HepG2 (cell line): ENCODE measurements around the gene DCST2. TPM values are rescaled to one million over a fixed set of nuclear protein-coding genes. Genes with fewer than 3 reads are reported as not detected.

ENCODE experiments used
- ARNTL ChIP-seq: sonication (generic); formaldehyde crosslinking; IDR thresholded peaks from 2 replicates; pipeline ENCODE4 v1.4.0; 2020; ENCODE audit warnings: mild to moderate bottlenecking, missing genetic modification reagents
- BCL6 ChIP-seq: IDR thresholded peaks from 2 replicates; pipeline ENCODE4 v1.6.1; 2016; ENCODE audit warnings: missing genetic modification reagents, missing compliant biosample characterization
- CAMTA2 ChIP-seq: sonication (generic); formaldehyde crosslinking; IDR thresholded peaks from 2 replicates; pipeline ENCODE4 v1.4.0; 2020; ENCODE audit warnings: mild to moderate bottlenecking, missing genetic modification reagents, borderline replicate concordance
- CBFB ChIP-seq: sonication (generic); formaldehyde crosslinking; IDR thresholded peaks from 2 replicates; pipeline ENCODE4 v1.4.0; 2020; ENCODE audit warnings: missing genetic modification reagents
- HMG20A ChIP-seq: IDR thresholded peaks from 2 replicates; pipeline ENCODE4 v1.6.1; 2016; ENCODE audit warnings: borderline replicate concordance
- LCORL ChIP-seq, 2 experiments: fragments of 450-650 bp in 1 of 2; sonication (generic) in 1 of 2; formaldehyde crosslinking in 1 of 2; IDR thresholded peaks; 2 replicates each; pipeline versions ENCODE4 v1.5.0 to v1.6.1; 2017 to 2020; ENCODE audit warnings: antibody characterized with exemption in 1 of 2, missing genetic modification reagents in 1 of 2
- NCOR1 ChIP-seq: fragments of 200-600 bp; sonication (generic); IDR thresholded peaks from 2 replicates; pipeline ENCODE4 v1.7.0; 2017; ENCODE audit warnings: antibody characterized with exemption, low read length, borderline replicate concordance
- PHB2 ChIP-seq: fragments of 450-650 bp; IDR thresholded peaks from 2 replicates; pipeline ENCODE4 v1.6.1; 2018; ENCODE audit not compliant: partially characterized antibody
- SAP130 ChIP-seq: IDR thresholded peaks from 2 replicates; pipeline ENCODE4 v1.6.1; 2016; ENCODE audit warnings: low read depth
- THRA ChIP-seq: sonication (generic); formaldehyde crosslinking; IDR thresholded peaks from 2 replicates; pipeline ENCODE4 v1.4.0; 2020; ENCODE audit warnings: missing genetic modification reagents, borderline replicate concordance
- ZBTB44 ChIP-seq: sonication (generic); formaldehyde crosslinking; IDR thresholded peaks from 2 replicates; pipeline ENCODE4 v1.4.0; 2020; ENCODE audit warnings: missing genetic modification reagents
- ZNF614 ChIP-seq: IDR thresholded peaks from 2 replicates; pipeline ENCODE4 v1.6.1; 2018; ENCODE audit warnings: missing biosample characterization, missing genetic modification reagents, inconsistent platforms, borderline replicate concordance
- ZNF644 ChIP-seq: IDR thresholded peaks from 2 replicates; pipeline ENCODE4 v1.6.1; 2016; ENCODE audit warnings: low read depth
- ZNF781 ChIP-seq: sonication (generic); formaldehyde crosslinking; IDR thresholded peaks from 2 replicates; pipeline ENCODE4 v1.5.1; 2020; ENCODE audit warnings: borderline replicate concordance, mild to moderate bottlenecking, missing genetic modification reagents; ENCODE audit errors: not compliant biosample characterization
- ZSCAN25 ChIP-seq: sonication (generic); formaldehyde crosslinking; IDR thresholded peaks from 2 replicates; pipeline ENCODE4 v1.8.0; 2022; ENCODE audit warnings: mild to moderate bottlenecking, missing genetic modification reagents
- polyA plus RNA-seq, 8 experiments: library from polyadenylated mRNA; depleted of rRNA in 3 of 8; stranded (reverse) in 7 of 8; unstranded in 1 of 8; fragments of >200 nt; fragmentation: Illumina TruSeq in 4 of 8; extraction: Trizol in 4 of 8; gene quantifications; 2 replicates each; pipeline versions ENCODE4 v1.2.1 to v1.2.3, GENCODE V29; 2011 to 2016; ENCODE audit warnings: low read depth in 4 of 8, missing spikeins in 1 of 8, mixed read lengths in 1 of 8; ENCODE audit not compliant: insufficient read depth in 1 of 8
- total RNA-seq, 5 experiments: library from RNA; depleted of rRNA; stranded (reverse); fragments of >200 nt; fragmentation: Illumina TruSeq; extraction: Trizol; gene quantifications; 2 replicates each; pipeline ENCODE4 v1.2.3, GENCODE V29; 2016; ENCODE audit warnings: low read depth in 1 of 5
- TF ChIP-seq, protein P1 (sequence below): IDR thresholded peaks from 2 replicates; pipeline ENCODE4 v1.6.1; 2016; ENCODE audit warnings: missing biosample characterization, missing genetic modification reagents, low read depth
- TF ChIP-seq, protein P2 (sequence below): sonication (generic); formaldehyde crosslinking; IDR thresholded peaks from 2 replicates; pipeline ENCODE4 v1.9.0; 2021; ENCODE audit warnings: missing genetic modification reagents, borderline replicate concordance
- TF ChIP-seq, protein P3 (sequence below): sonication (generic); formaldehyde crosslinking; conservative IDR thresholded peaks from 2 replicates; pipeline ENCODE4 v1.8.0; 2022; ENCODE audit warnings: mild to moderate bottlenecking, moderate library complexity, missing genetic modification reagents
- TF ChIP-seq, protein P4 (sequence below): sonication (generic); formaldehyde crosslinking; IDR thresholded peaks from 2 replicates; pipeline ENCODE4 v1.5.1; 2020; ENCODE audit warnings: missing genetic modification reagents, mild to moderate bottlenecking, borderline replicate concordance

Gene DCST2
- total and polyA plus RNA-seq, 2 of the 13 experiments (the other 11 are each of a cell fraction or from before 2014, with no cell fraction given): 0.74 TPM; not detected in 1

DNA sequence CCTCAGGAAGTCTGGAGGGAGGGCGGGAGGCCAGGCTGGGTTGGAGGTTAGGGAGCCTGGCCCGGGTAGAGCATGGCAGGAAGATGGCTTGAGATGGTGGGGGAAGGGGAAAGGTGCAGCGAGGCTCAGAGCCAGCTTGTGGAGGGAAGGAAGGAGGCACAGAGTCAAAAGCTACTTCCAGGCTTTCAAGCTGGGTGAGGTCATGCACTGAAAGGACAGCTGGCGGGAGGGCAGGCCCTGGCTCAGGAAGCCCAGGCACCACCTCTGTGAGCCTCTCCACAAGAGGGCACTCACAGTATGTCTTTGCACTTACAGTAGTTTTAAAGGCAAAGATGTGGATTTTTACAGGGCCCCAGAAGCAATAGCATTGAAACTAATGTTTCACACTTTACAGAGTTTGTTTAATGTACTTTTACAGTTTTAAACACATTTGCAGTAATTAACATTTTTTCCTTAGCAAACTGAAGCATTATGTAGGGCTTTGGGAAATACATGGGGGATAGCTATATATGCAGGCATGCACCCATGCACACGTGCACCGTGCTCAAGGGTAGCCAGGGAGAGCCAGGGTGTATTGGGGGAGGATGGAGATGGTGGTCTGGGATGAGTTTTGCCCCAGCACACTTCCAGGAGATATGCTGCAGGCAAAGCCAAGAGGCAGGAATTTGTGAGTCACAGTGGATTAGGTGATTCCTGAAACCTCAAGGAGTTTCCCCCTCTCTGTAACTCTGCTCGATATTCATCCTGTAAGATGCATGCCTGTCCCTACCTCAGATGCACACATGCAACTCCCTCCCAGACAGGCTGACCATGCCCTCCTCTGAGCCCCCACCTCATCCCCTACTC lies 11.5 kb upstream of the DCST2 start (continued):
- TF ChIP-seq ZSCAN25: no peak
- TF ChIP-seq, protein P1, sequence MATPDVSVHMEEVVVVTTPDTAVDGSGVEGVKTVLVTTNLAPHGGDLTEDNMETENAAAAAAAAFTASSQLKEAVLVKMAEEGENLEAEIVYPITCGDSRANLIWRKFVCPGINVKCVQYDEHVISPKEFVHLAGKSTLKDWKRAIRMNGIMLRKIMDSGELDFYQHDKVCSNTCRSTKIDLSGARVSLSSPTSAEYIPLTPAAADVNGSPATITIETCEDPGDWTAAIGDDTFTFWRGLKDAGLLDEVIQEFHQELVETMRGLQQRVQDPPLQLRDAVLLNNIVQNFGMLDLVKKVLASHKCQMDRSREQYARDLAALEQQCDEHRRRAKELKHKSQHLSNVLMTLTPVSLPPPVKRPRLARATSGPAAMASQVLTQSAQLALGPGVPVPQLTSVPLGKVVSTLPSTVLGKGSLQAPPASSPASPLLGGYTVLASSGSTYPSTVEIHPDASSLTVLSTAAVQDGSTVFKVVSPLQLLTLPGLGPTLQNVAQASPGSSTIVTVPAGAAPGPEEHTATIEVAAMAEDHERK: no peak
- 0 out of 2 replicates have a peak, but pooled peaks have one; percentile 46 for TF ChIP-seq ZNF614 (CRISPR knock-in tag)
- no peak for TF ChIP-seq ARNTL (CRISPR knock-in tag)
- no peak for TF ChIP-seq LCORL (IDR thresholded peaks at IDR 0.05)
- TF ChIP-seq LCORL (CRISPR knock-in tag; IDR thresholded peaks at IDR 0.05): peak; percentile 41; the same call in 1 of the 2 replicates
- TF ChIP-seq ZNF644: 0 out of 2 replicates have a peak, but pooled peaks have one; percentile 8
- TF ChIP-seq, protein P2, sequence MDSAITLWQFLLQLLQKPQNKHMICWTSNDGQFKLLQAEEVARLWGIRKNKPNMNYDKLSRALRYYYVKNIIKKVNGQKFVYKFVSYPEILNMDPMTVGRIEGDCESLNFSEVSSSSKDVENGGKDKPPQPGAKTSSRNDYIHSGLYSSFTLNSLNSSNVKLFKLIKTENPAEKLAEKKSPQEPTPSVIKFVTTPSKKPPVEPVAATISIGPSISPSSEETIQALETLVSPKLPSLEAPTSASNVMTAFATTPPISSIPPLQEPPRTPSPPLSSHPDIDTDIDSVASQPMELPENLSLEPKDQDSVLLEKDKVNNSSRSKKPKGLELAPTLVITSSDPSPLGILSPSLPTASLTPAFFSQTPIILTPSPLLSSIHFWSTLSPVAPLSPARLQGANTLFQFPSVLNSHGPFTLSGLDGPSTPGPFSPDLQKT (CRISPR knock-in tag): no peak
- 0 out of 2 replicates have a peak, but pooled peaks have one; percentile 41 for TF ChIP-seq THRA (CRISPR knock-in tag)
- no peak for TF ChIP-seq PHB2
- no peak for TF ChIP-seq HMG20A (CRISPR knock-in tag)
- no peak for TF ChIP-seq BCL6
- TF ChIP-seq CBFB (CRISPR knock-in tag): 0 out of 2 replicates have a peak, but pooled peaks have one; percentile 29
- TF ChIP-seq, protein P3, sequence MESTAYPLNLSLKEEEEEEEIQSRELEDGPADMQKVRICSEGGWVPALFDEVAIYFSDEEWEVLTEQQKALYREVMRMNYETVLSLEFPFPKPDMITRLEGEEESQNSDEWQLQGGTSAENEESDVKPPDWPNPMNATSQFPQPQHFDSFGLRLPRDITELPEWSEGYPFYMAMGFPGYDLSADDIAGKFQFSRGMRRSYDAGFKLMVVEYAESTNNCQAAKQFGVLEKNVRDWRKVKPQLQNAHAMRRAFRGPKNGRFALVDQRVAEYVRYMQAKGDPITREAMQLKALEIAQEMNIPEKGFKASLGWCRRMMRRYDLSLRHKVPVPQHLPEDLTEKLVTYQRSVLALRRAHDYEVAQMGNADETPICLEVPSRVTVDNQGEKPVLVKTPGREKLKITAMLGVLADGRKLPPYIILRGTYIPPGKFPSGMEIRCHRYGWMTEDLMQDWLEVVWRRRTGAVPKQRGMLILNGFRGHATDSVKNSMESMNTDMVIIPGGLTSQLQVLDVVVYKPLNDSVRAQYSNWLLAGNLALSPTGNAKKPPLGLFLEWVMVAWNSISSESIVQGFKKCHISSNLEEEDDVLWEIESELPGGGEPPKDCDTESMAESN (CRISPR knock-in tag): no peak
- no peak for TF ChIP-seq CAMTA2 (CRISPR knock-in tag)
- no peak for TF ChIP-seq ZNF781 (CRISPR knock-in tag)
- TF ChIP-seq SAP130 (CRISPR knock-in tag): peak; percentile 58
- no peak for TF ChIP-seq NCOR1
- TF ChIP-seq, protein P4, sequence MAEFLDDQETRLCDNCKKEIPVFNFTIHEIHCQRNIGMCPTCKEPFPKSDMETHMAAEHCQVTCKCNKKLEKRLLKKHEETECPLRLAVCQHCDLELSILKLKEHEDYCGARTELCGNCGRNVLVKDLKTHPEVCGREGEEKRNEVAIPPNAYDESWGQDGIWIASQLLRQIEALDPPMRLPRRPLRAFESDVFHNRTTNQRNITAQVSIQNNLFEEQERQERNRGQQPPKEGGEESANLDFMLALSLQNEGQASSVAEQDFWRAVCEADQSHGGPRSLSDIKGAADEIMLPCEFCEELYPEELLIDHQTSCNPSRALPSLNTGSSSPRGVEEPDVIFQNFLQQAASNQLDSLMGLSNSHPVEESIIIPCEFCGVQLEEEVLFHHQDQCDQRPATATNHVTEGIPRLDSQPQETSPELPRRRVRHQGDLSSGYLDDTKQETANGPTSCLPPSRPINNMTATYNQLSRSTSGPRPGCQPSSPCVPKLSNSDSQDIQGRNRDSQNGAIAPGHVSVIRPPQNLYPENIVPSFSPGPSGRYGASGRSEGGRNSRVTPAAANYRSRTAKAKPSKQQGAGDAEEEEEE (CRISPR knock-in tag): no peak
- TF ChIP-seq ZBTB44: no peak
